Adipocyte (in vitro differentiated cells): ENCODE results near the gene TSEN54.

ENCODE experiments used
- DNase-seq: peaks from one replicate; pipeline ENCODE4 v3.0.0-alpha.2; 2015; ENCODE audit warnings: low read depth
- H3K27me3 ChIP-seq: replicated peaks from 2 replicates; pipeline ENCODE4 v1.7.0; 2013; ENCODE audit warnings: mild to moderate bottlenecking, low read length, moderate library complexity; ENCODE audit not compliant: control insufficient read depth, insufficient read depth
- H3K36me3 ChIP-seq: 2 replicates; pipeline ENCODE4 v1.7.0; 2013; ENCODE audit warnings: low read length, mild to moderate bottlenecking, moderate library complexity; ENCODE audit not compliant: control insufficient read depth, insufficient read depth, severe bottlenecking
- H3K4me1 ChIP-seq: 2 replicates; pipeline ENCODE4 v1.7.0; 2013; ENCODE audit warnings: mild to moderate bottlenecking, low read length, moderate library complexity; ENCODE audit not compliant: control insufficient read depth, insufficient read depth
- H3K4me3 ChIP-seq: 2 replicates; pipeline ENCODE4 v1.7.0; 2013; ENCODE audit warnings: mild to moderate bottlenecking, low read length, moderate library complexity
- H3K9ac ChIP-seq: 2 replicates; pipeline ENCODE4 v1.7.0; 2013; ENCODE audit warnings: mild to moderate bottlenecking, low read length, moderate library complexity
- H3K9me3 ChIP-seq: 2 replicates; pipeline ENCODE4 v1.7.0; 2013; ENCODE audit warnings: mild to moderate bottlenecking, low read length, moderate library complexity; ENCODE audit not compliant: control insufficient read depth

Gene TSEN54

GRCh38 chr17:75506134-75506533 is 10.2 kb upstream of the TSEN54 start:
- peaks cover 12% of the 10 kb centered on the region for H3K36me3 ChIP-seq
- no peak overlapping the region for H3K4me3 ChIP-seq
- H3K27me3 ChIP-seq: no peaks in the 10 kb centered on the region
- no peaks in the 10 kb centered on the region for H3K9me3 ChIP-seq
- no peak overlapping the region for H3K9ac ChIP-seq
- no peaks in the 10 kb centered on the region for H3K4me1 ChIP-seq
- no peak for DNase-seq

GRCh38 chr17:75506888-75507287 is 9.4 kb upstream of the TSEN54 start:
- Histone ChIP-seq H3K4me1 (peaks cover 3% of the 10 kb centered on the region), H3K9ac (no peak overlapping the region), H3K27me3 (no peaks in the 10 kb centered on the region), H3K4me3 (no peak overlapping the region), H3K9me3 (no peaks in the 10 kb centered on the region), H3K36me3 (peaks cover 12% of the 10 kb centered on the region)
- DNase-seq: no peak

- no peaks in the 10 kb centered on the region for H3K27me3 ChIP-seq
- no peak overlapping the region for H3K9ac ChIP-seq
- no peak overlapping the region for H3K4me3 ChIP-seq
- peaks cover 5% of the 10 kb centered on the region for H3K4me1 ChIP-seq
- peaks cover 12% of the 10 kb centered on the region for H3K36me3 ChIP-seq
- H3K9me3 ChIP-seq: no peaks in the 10 kb centered on the region
- no peak for DNase-seq
Measured at GRCh38 chr17:75507733-75508719, 8.3 kb upstream of the TSEN54 start.

GRCh38 chr17:75508931-75509361 is 7.4 kb upstream of the TSEN54 start:
- Histone ChIP-seq H3K4me1 (peaks cover 12% of the 10 kb centered on the region), H3K27me3 (no peaks in the 10 kb centered on the region), H3K9me3 (no peaks in the 10 kb centered on the region), H3K36me3 (peaks cover 12% of the 10 kb centered on the region), H3K9ac (no peak overlapping the region), H3K4me3 (no peak overlapping the region)
- DNase-seq: no peak

- no peak for DNase-seq
- no peak overlapping the region for H3K4me3 ChIP-seq
- peaks cover 8% of the 10 kb centered on the region for H3K36me3 ChIP-seq
- H3K4me1 ChIP-seq: peaks cover 19% of the 10 kb centered on the region
- no peaks in the 10 kb centered on the region for H3K9me3 ChIP-seq
- H3K27me3 ChIP-seq: no peaks in the 10 kb centered on the region
- H3K9ac ChIP-seq: no peak overlapping the region
Measured at GRCh38 chr17:75509528-75510258, 6.6 kb upstream of the TSEN54 start.

- Histone ChIP-seq H3K27me3 (no peaks in the 10 kb centered on the region), H3K36me3 (peaks cover 5% of the 10 kb centered on the region), H3K9ac (no peak overlapping the region), H3K4me3 (no peak overlapping the region), H3K4me1 (peaks cover 19% of the 10 kb centered on the region), H3K9me3 (no peaks in the 10 kb centered on the region)
- DNase-seq: no peak
Measured at GRCh38 chr17:75511270-75511609, 5.1 kb upstream of the TSEN54 start.

GRCh38 chr17:75511610-75512575 is 4.4 kb upstream of the TSEN54 start:
- Histone ChIP-seq H3K4me1 (peaks cover 19% of the 10 kb centered on the region), H3K9me3 (no peaks in the 10 kb centered on the region), H3K4me3 (no peak overlapping the region), H3K9ac (no peak overlapping the region), H3K27me3 (no peaks in the 10 kb centered on the region), H3K36me3 (peaks cover 1% of the 10 kb centered on the region)
- DNase-seq: no peak

- peak; percentile 36 for DNase-seq
- Histone ChIP-seq H3K27me3 (no peaks in the 10 kb centered on the region), H3K36me3 (no peaks in the 10 kb centered on the region), H3K9me3 (no peaks in the 10 kb centered on the region), H3K4me1 (peaks cover 26% of the 10 kb centered on the region), H3K9ac (no peak overlapping the region), H3K4me3 (no peak overlapping the region)
Measured at GRCh38 chr17:75512926-75513640, 3.2 kb upstream of the TSEN54 start.

GRCh38 chr17:75513641-75514000 is 2.7 kb upstream of the TSEN54 start:
- no peaks in the 10 kb centered on the region for H3K27me3 ChIP-seq
- H3K4me3 ChIP-seq: no peak overlapping the region
- H3K4me1 ChIP-seq: peaks cover 26% of the 10 kb centered on the region
- no peak overlapping the region for H3K9ac ChIP-seq
- no peak for DNase-seq
- H3K36me3 ChIP-seq: no peaks in the 10 kb centered on the region
- H3K9me3 ChIP-seq: no peaks in the 10 kb centered on the region

- Histone ChIP-seq H3K4me1 (peaks cover 26% of the 10 kb centered on the region), H3K4me3 (peak overlapping the region; percentile 91), H3K9ac (peak overlapping the region; percentile 88), H3K27me3 (no peaks in the 10 kb centered on the region), H3K9me3 (no peaks in the 10 kb centered on the region), H3K36me3 (no peaks in the 10 kb centered on the region)
- DNase-seq: no peak
Measured at GRCh38 chr17:75514299-75514918, 1.9 kb upstream of the TSEN54 start.
